ENCODE measurements around the gene INPP5E.

INPP5E gene

GRCh38 chr9:136447173-136447778, 7.6 kb upstream of the INPP5E start:
- DNase-seq (ENCODE audit: low spot score), result no peak

GRCh38 chr9:136445799-136446198, 6.2 kb upstream of the INPP5E start:
- DNase-seq (ENCODE audit: low spot score), result no peak

GRCh38 chr9:136444102-136444501, 4.5 kb upstream of the INPP5E start:
- no peak for DNase-seq (ENCODE audit: low spot score)

- DNase-seq (ENCODE audit: low spot score), result no peak
Observed at GRCh38 chr9:136443687-136444086, 4.0 kb upstream of the INPP5E start.

- DNase-seq (ENCODE audit: low spot score), result no peak
Observed at GRCh38 chr9:136443087-136443486, 3.4 kb upstream of the INPP5E start.

- no peak for DNase-seq (ENCODE audit: low spot score)
Observed at GRCh38 chr9:136442265-136442664, 2.6 kb upstream of the INPP5E start.

- no peak for DNase-seq (ENCODE audit: low spot score)
Observed at GRCh38 chr9:136441681-136442245, 2.1 kb upstream of the INPP5E start.

- DNase-seq (ENCODE audit: low spot score), result no peak
Observed at GRCh38 chr9:136441191-136441680, 1.6 kb upstream of the INPP5E start.

GRCh38 chr9:136438548-136439480, 831 bp downstream of the INPP5E start:
- peak; percentile 42 for DNase-seq (ENCODE audit: low spot score)

GRCh38 chr9:136437839-136438547, 1.7 kb downstream of the INPP5E start:
- DNase-seq (ENCODE audit: low spot score), result no peak

- DNase-seq (ENCODE audit: low spot score), result no peak
Observed at GRCh38 chr9:136437430-136437829, 2.2 kb downstream of the INPP5E start.

GRCh38 chr9:136436055-136436634, 3.5 kb downstream of the INPP5E start:
- DNase-seq (ENCODE audit: low spot score), result no peak

- DNase-seq (ENCODE audit: low spot score), result no peak
Observed at GRCh38 chr9:136434580-136435169, 5.0 kb downstream of the INPP5E start.

GRCh38 chr9:136433849-136434579, 5.6 kb downstream of the INPP5E start:
- DNase-seq (ENCODE audit: low spot score), result no peak

- DNase-seq (ENCODE audit: low spot score), result no peak
Observed at GRCh38 chr9:136433043-136433715, 6.5 kb downstream of the INPP5E start.

GRCh38 chr9:136432591-136432990, 7.1 kb downstream of the INPP5E start:
- DNase-seq (ENCODE audit: low spot score), result no peak

GRCh38 chr9:136431782-136432350, 7.8 kb downstream of the INPP5E start:
- DNase-seq (ENCODE audit: low spot score), result no peak

- no peak for DNase-seq (ENCODE audit: low spot score)
Observed at GRCh38 chr9:136430588-136431234, 8.9 kb downstream of the INPP5E start.

Data from CD4-positive, alpha-beta T cell treated with Interleukin-6 at 100 ng/mL for 8 hours (primary cell).